ENCODE data around the gene ANKRD63. TPM values are rescaled to one million over a fixed set of nuclear protein-coding genes. Genes with fewer than 3 reads are reported as not detected.

Gene ANKRD63
- total RNA-seq, 1 experiment from 2014 or later = 0.72 TPM

GRCh38 chr15:40259021-40259420, 23.8 kb downstream of the ANKRD63 start:
- Histone ChIP-seq H3K27ac (ENCODE audit: low read length) (peak overlapping the region; percentile 54), H3K9me3 (ENCODE audit: control insufficient read depth, insufficient read depth, low read depth, low read length) (no peaks in the 10 kb centered on the region), H3K4me3 (ENCODE audit: low read depth in 2 of 2, low read length in 2 of 2) (no peak overlapping the region), H3K36me3 (ENCODE audit: control insufficient read depth, insufficient read depth, low read length) (no peaks in the 10 kb centered on the region), H3K27me3 (ENCODE audit: control insufficient read depth, insufficient read depth, low read length) (no peaks in the 10 kb centered on the region; the same call in 1 of the 2 replicates), H3K4me1 (ENCODE audit: control insufficient read depth, insufficient read depth, low read length) (peaks cover 28% of the 10 kb centered on the region)
- ChIA-PET CTCF (no interaction called here), POLR2A (no interaction called here)
- intact Hi-C loops (cut with micrococcal nuclease; ENCODE audit: unreplicated experiment) = no loop called here
- TF ChIP-seq, protein P1, sequence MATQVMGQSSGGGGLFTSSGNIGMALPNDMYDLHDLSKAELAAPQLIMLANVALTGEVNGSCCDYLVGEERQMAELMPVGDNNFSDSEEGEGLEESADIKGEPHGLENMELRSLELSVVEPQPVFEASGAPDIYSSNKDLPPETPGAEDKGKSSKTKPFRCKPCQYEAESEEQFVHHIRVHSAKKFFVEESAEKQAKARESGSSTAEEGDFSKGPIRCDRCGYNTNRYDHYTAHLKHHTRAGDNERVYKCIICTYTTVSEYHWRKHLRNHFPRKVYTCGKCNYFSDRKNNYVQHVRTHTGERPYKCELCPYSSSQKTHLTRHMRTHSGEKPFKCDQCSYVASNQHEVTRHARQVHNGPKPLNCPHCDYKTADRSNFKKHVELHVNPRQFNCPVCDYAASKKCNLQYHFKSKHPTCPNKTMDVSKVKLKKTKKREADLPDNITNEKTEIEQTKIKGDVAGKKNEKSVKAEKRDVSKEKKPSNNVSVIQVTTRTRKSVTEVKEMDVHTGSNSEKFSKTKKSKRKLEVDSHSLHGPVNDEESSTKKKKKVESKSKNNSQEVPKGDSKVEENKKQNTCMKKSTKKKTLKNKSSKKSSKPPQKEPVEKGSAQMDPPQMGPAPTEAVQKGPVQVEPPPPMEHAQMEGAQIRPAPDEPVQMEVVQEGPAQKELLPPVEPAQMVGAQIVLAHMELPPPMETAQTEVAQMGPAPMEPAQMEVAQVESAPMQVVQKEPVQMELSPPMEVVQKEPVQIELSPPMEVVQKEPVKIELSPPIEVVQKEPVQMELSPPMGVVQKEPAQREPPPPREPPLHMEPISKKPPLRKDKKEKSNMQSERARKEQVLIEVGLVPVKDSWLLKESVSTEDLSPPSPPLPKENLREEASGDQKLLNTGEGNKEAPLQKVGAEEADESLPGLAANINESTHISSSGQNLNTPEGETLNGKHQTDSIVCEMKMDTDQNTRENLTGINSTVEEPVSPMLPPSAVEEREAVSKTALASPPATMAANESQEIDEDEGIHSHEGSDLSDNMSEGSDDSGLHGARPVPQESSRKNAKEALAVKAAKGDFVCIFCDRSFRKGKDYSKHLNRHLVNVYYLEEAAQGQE (IDR thresholded peaks at IDR 0.05; ENCODE audit: insufficient read depth in 1 of 2, low read depth in 2 of 2, low read length in 1 of 2) = no peak
- TF ChIP-seq CTCF (IDR thresholded peaks at IDR 0.05) (no peak), TCF7L2 (IDR thresholded peaks at IDR 0.05; ENCODE audit: low read depth, low read length) (no peak), SIN3A (IDR thresholded peaks at IDR 0.05; ENCODE audit: borderline replicate concordance, insufficient read depth, low read depth, low read length) (no peak), POLR2AphosphoS5 (IDR thresholded peaks at IDR 0.05; ENCODE audit: low read depth, low read length) (no peak)
- ATAC-seq (no peak), DNase-seq (ENCODE audit: low read depth, low spot score) (no peak)
- no TSS peak for BruUV-seq (replicated peaks)
- in situ Hi-C loops (cut with HindIII; ENCODE audit: low pct_unique_long_range_greater_than_20kb, low sequenced_read_pairs) = no loop called here

DNA sequence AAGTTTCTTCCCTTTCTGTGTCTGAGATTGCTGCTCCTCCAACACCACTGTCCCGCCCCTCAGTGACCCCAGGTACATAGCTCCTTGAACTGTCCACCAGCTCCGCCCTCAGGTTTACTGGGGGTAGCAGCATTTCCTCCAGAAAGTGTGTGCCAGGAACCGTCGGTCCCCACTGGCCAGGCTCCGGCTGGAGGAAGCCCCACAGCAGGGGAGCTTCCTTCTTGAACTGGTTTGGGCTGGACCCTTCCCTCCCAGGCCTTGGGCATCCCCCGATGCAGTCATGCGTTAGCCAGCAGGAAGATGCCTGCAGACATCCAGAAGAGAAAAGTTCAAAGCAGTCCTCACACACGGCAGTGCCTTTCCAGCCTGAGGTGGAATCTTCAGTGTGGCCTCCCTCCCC, 24.3 kb downstream of the ANKRD63 start:
- no peak for DNase-seq (ENCODE audit: low read depth, low spot score)
- in situ Hi-C loops (cut with HindIII; ENCODE audit: low pct_unique_long_range_greater_than_20kb, low sequenced_read_pairs) = no loop called here
- BruUV-seq (replicated peaks) = no TSS peak
- TF ChIP-seq CTCF (IDR thresholded peaks at IDR 0.05) = no peak
- TF ChIP-seq POLR2AphosphoS5 (IDR thresholded peaks at IDR 0.05; ENCODE audit: low read depth, low read length) = no peak
- no peak for TF ChIP-seq SIN3A (IDR thresholded peaks at IDR 0.05; ENCODE audit: borderline replicate concordance, insufficient read depth, low read depth, low read length)
- no peak for TF ChIP-seq TCF7L2 (IDR thresholded peaks at IDR 0.05; ENCODE audit: low read depth, low read length)
- TF ChIP-seq, protein P1 (IDR thresholded peaks at IDR 0.05; ENCODE audit: insufficient read depth in 1 of 2, low read depth in 2 of 2, low read length in 1 of 2) = no peak
- Histone ChIP-seq H3K27me3 (ENCODE audit: control insufficient read depth, insufficient read depth, low read length) (no peaks in the 10 kb centered on the region; the same call in 1 of the 2 replicates), H3K4me3 (ENCODE audit: low read depth in 2 of 2, low read length in 2 of 2) (no peak overlapping the region), H3K4me1 (ENCODE audit: control insufficient read depth, insufficient read depth, low read length) (peaks cover 32% of the 10 kb centered on the region), H3K9me3 (ENCODE audit: control insufficient read depth, insufficient read depth, low read depth, low read length) (no peaks in the 10 kb centered on the region), H3K27ac (ENCODE audit: low read length) (peak overlapping the region; percentile 54), H3K36me3 (ENCODE audit: control insufficient read depth, insufficient read depth, low read length) (no peaks in the 10 kb centered on the region; the same call in 1 of the 2 replicates)
- POLR2A ChIA-PET = no interaction called here
- intact Hi-C loops (cut with micrococcal nuclease; ENCODE audit: unreplicated experiment) = no loop called here
- peak; percentile 50 for ATAC-seq
- CTCF ChIA-PET = interaction anchor here (0.6 kb wide), 1 partner anchor 212 kb away, joined by 5 read pairs; no protein-coding TSS in a partner anchor
